Omental fat pad (tissue), 4 donors: ENCODE measurements around the gene CHRM4. TPM values are rescaled to one million over a fixed set of nuclear protein-coding genes. Genes with fewer than 3 reads are reported as not detected.

Experiments used
- ATAC-seq: fragments of 150-250 bp; one replicate; pipeline ENCODE4 v1.9.1; 2016; ENCODE audit warnings: mild to moderate bottlenecking, moderate library complexity; ENCODE audit not compliant: low FRiP score
- DNase-seq: peaks from one replicate; pipeline ENCODE4 v3.0.0-alpha.2; 2019; ENCODE audit warnings: low spot score
- total RNA-seq, 4 donors: library from RNA; depleted of rRNA; stranded (reverse); fragments of >200 nt; gene quantifications; one replicate each; pipeline ENCODE4 v1.1.0, GENCODE V29; 2016
- TF ChIP-seq, protein P1 (sequence below), 3 donors: fragments of 450-650 bp; IDR thresholded peaks; one replicate each; pipeline ENCODE4 v1.5.1; 2016 to 2017; ENCODE audit warnings: antibody characterized with exemption in 3 of 3, mild to moderate bottlenecking in 3 of 3, moderate library complexity in 2 of 3

The CHRM4 gene
- total RNA-seq: under 1 TPM in 2 of 4 donors, not detected in 2; 0.63 to 0.74 TPM

DNA sequence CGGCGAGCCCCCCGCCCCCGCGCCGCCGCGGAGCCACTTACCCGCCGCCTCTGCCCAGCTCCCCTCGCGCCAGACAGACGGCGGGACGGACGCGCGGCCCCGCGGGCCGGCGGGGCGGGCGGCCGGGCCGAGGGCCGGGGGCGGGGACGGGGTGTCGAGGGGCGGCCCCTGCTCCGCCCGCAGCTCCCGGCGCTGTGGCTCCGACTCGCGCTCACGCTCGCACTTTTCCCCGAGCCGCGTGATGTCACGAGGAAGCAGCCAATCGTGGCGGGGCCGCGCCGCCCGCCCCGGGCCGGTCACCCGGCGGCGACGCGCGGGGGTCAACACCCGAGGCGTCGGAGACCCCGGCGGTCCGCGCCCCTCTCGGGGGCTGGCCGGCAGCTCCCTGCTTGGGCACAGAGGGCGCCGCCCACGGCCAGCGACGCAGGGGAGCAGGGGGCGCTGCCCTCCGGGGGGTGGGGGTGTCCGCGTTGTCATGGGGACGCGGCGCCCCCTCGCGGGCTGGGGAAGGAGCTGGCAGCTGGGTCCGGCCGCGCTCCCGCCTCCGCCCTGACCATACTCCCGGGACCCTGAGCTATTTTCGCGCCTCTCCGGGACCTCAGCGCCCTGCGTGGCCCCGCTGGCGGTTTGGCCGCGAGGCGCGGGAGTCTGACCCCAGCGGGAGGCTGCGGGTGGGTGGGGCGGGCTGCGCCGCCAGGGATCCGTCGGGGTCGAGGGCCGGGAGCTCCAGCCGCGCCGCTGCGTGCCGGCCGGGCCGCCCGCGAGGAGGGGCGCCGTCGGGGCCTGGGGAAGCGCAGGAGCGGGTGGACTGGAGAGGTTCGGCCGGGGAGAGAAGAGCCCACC, at the start of gene CHRM4:
TSS of gene CHRM4 (minus strand) at position 199 of the 843 bp plus-strand sequence. CDS start 5,219 bp downstream, outside the sequence.
- TF ChIP-seq, protein P1, sequence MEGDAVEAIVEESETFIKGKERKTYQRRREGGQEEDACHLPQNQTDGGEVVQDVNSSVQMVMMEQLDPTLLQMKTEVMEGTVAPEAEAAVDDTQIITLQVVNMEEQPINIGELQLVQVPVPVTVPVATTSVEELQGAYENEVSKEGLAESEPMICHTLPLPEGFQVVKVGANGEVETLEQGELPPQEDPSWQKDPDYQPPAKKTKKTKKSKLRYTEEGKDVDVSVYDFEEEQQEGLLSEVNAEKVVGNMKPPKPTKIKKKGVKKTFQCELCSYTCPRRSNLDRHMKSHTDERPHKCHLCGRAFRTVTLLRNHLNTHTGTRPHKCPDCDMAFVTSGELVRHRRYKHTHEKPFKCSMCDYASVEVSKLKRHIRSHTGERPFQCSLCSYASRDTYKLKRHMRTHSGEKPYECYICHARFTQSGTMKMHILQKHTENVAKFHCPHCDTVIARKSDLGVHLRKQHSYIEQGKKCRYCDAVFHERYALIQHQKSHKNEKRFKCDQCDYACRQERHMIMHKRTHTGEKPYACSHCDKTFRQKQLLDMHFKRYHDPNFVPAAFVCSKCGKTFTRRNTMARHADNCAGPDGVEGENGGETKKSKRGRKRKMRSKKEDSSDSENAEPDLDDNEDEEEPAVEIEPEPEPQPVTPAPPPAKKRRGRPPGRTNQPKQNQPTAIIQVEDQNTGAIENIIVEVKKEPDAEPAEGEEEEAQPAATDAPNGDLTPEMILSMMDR (IDR thresholded peaks at IDR 0.05): no peak
- DNase-seq: no peak
- ATAC-seq: no peak

DNA sequence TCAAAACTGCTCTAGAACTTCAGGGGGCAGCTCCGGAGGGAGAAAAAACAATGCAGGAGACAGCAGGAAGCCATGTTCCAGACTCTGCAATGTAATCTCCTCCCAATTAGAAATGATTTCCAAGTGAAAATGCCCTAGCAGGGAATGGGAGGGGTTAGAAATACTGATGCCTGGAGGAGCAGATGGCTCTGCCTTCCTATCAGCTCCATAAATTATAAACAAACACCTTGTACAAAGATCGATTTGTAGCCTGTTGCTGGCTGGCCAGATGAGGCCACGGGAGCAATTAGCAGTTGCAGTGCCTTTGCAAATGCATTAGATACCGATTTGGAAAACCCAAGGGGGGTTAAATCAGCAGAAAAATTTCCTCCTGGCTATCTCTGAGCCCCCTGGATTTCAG, 46.6 kb upstream of the CHRM4 start:
- ATAC-seq (no peak), DNase-seq (no peak)
- TF ChIP-seq, protein P1 (IDR thresholded peaks at IDR 0.05): no peak

DNA sequence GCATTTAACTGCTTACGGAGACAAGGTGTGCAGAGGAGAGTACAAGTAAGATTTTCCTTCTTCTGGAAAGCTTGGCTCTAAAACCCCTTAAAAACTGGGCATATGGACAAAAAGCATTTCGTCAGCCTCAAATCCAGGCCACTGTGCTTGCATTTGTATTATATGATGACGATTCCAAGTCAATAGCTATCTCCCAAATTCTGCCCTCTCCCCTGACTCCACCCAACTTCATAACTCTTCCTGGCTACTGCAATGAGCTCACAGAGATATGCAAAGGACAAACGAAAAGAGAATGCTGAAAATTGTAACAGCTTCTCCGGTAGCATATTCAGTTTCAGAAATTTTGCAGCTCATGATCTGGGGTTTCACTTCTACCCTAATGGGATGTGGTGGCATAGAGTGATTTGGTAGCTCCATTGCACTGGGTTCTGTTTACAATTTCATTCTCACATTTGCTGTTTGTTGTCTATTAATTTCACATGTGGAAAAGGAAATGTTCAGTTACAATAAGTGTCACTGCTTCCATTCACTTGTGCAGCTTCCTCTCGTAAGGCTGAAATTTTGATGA, 45.6 kb upstream of the CHRM4 start:
- ATAC-seq: no peak
- DNase-seq: no peak

GRCh38 chr11:46436113-46436512, 44.5 kb upstream of the CHRM4 start:
- DNase-seq (no peak), ATAC-seq (no peak)
- TF ChIP-seq, protein P1 (IDR thresholded peaks at IDR 0.05): no peak

More for the DNA sequence above, 45.6 kb upstream of the CHRM4 start:
- TF ChIP-seq, protein P1 (IDR thresholded peaks at IDR 0.05): no peak

- no peak for ATAC-seq
- no peak for DNase-seq
- TF ChIP-seq, protein P1 (IDR thresholded peaks at IDR 0.05): no peak
Measured at GRCh38 chr11:46435679-46436078, 44.1 kb upstream of the CHRM4 start.

- TF ChIP-seq, protein P1 (IDR thresholded peaks at IDR 0.05): no peak
- ATAC-seq: no peak
Measured at GRCh38 chr11:46431211-46431610, 39.6 kb upstream of the CHRM4 start.

More at GRCh38 chr11:46431211-46431610, 39.6 kb upstream of the CHRM4 start:
- no peak for DNase-seq
